Osteoblast (primary cell): ENCODE measurements around the gene MAN2B2. TPM values are rescaled to one million over a fixed set of nuclear protein-coding genes. Genes with fewer than 3 reads are reported as not detected.

ENCODE experiments used
- DNase-seq: peaks from one replicate; pipeline ENCODE4 v3.0.0; 2011; ENCODE audit warnings: low spot score, mixed read lengths; ENCODE audit not compliant: insufficient read length; ENCODE audit errors: missing footprints
- H2AFZ ChIP-seq: 2 replicates; pipeline ENCODE4 v1.6.0; 2011; ENCODE audit warnings: mild to moderate bottlenecking, low read length
- H3K27ac ChIP-seq: 2 replicates; pipeline ENCODE4 v1.5.1; 2011; ENCODE audit warnings: mild to moderate bottlenecking, low read depth, low read length, moderate library complexity
- H3K27me3 ChIP-seq: 2 replicates; pipeline ENCODE4 v1.6.0; 2012; ENCODE audit warnings: mild to moderate bottlenecking, control low read depth, inconsistent platforms, low read length, moderate library complexity; ENCODE audit not compliant: insufficient read depth
- H3K36me3 ChIP-seq: 2 replicates; pipeline ENCODE4 v1.5.1; 2011; ENCODE audit warnings: mild to moderate bottlenecking, low read length, control low read depth, moderate library complexity; ENCODE audit not compliant: insufficient read depth
- H3K4me1 ChIP-seq: 2 replicates; pipeline ENCODE4 v1.5.1; 2011; ENCODE audit warnings: mild to moderate bottlenecking, low read length, control low read depth, moderate library complexity; ENCODE audit not compliant: insufficient read depth
- H3K4me2 ChIP-seq: 2 replicates; pipeline ENCODE4 v1.6.0; 2011; ENCODE audit warnings: mild to moderate bottlenecking, low read length; ENCODE audit not compliant: insufficient read depth
- H3K4me3 ChIP-seq: fragments of 200-600 bp; sonication (generic); 3 replicates; pipeline ENCODE4 v1.5.1; 2012; ENCODE audit warnings: mild to moderate bottlenecking, low read length, inconsistent platforms; ENCODE audit not compliant: insufficient read depth
- H3K79me2 ChIP-seq: 2 replicates; pipeline ENCODE4 v1.6.0; 2012; ENCODE audit warnings: mild to moderate bottlenecking, low read length, control low read depth, inconsistent platforms; ENCODE audit not compliant: insufficient read depth
- H3K9me3 ChIP-seq: 2 replicates; pipeline ENCODE4 v1.5.1; 2011; ENCODE audit warnings: low read depth, low read length, control low read depth
- H4K20me1 ChIP-seq: 2 replicates; pipeline ENCODE4 v1.6.0; 2012; ENCODE audit warnings: mild to moderate bottlenecking, low read length, control low read depth; ENCODE audit not compliant: insufficient read depth
- total RNA-seq: library from RNA; depleted of rRNA; stranded (reverse); fragments of >200 nt; gene quantifications from 2 replicates; pipeline ENCODE4 v1.2.3, GENCODE V29; 2012
- TF ChIP-seq, protein P1 (sequence below): IDR thresholded peaks from 2 replicates; pipeline ENCODE4 v1.5.1; 2011; ENCODE audit warnings: mild to moderate bottlenecking, low read depth, low read length, moderate library complexity; ENCODE audit errors: extremely low read depth

MAN2B2 gene
- total RNA-seq, 1 donor = 28.2 TPM

DNA sequence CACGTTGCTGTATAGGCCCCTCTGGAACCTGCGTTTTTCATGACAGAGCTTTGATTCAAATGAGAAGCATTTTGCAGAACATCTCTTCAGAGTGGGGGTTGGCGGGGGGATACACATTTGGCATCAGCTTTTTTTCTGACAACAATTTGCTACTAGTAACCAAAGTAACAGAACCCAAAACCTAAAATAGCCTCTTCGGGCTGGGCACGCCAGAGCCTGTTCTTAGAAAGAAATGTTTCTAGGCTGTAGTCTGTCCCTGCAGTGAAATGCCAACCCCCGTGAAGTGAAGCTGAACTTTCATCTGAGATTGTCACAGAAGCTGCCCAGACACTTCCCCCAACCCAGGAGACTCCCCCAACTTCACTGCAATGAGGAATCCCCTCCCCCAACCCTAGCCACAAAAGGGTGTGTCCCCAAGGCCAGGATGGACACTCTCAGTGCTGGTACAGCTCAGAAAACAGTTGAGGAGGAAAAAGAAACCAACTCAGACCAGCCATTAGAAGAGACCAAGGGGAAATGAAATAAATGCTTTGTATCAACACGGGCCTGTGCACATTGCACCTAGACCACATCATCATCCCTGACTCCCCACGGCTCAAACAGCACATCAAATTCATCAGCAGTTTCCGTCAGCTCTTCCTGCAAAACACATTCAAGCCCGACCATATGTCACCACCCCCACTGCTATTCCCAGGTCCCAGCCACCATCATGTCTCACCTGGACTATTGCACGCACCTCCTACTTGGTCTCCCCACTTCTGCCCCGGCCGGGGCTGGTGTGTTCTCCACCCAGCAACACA is 8.4 kb upstream of the MAN2B2 start:
- Histone ChIP-seq H3K4me2 (no peak overlapping the region), H3K9me3 (peaks cover 2% of the 10 kb centered on the region), H4K20me1 (no peaks in the 10 kb centered on the region), H3K79me2 (no peaks in the 10 kb centered on the region), H2AFZ (no peak overlapping the region), H3K4me1 (peaks cover 3% of the 10 kb centered on the region), H3K36me3 (no peaks in the 10 kb centered on the region), H3K27ac (no peak overlapping the region), H3K27me3 (peaks cover 38% of the 10 kb centered on the region), H3K4me3 (no peak overlapping the region)
- TF ChIP-seq, protein P1, sequence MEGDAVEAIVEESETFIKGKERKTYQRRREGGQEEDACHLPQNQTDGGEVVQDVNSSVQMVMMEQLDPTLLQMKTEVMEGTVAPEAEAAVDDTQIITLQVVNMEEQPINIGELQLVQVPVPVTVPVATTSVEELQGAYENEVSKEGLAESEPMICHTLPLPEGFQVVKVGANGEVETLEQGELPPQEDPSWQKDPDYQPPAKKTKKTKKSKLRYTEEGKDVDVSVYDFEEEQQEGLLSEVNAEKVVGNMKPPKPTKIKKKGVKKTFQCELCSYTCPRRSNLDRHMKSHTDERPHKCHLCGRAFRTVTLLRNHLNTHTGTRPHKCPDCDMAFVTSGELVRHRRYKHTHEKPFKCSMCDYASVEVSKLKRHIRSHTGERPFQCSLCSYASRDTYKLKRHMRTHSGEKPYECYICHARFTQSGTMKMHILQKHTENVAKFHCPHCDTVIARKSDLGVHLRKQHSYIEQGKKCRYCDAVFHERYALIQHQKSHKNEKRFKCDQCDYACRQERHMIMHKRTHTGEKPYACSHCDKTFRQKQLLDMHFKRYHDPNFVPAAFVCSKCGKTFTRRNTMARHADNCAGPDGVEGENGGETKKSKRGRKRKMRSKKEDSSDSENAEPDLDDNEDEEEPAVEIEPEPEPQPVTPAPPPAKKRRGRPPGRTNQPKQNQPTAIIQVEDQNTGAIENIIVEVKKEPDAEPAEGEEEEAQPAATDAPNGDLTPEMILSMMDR = no peak
- DNase-seq = no peak

DNA sequence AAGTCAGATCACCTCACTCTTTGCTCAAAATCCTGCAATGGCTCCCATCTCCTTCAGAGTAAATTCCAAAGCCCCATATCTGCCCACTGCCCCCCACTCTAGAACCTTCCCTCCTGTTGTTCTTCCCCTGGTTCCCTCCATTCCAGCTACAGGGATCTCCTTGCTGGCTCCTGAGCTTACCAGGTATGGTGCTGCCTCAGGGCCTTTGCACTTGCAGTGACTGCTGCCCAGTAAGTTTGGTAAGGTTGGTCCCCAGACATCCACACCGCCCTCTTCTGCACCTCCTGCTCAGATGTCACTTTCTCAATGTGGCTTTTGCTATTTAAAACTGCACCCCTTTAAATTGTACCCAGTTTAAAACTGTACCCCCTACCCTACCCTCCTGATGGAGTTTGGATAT is 7.8 kb upstream of the MAN2B2 start:
- Histone ChIP-seq H2AFZ (no peak overlapping the region), H3K79me2 (no peaks in the 10 kb centered on the region), H4K20me1 (no peaks in the 10 kb centered on the region), H3K9me3 (peaks cover 3% of the 10 kb centered on the region), H3K36me3 (no peaks in the 10 kb centered on the region), H3K4me1 (peaks cover 3% of the 10 kb centered on the region), H3K27me3 (peaks cover 32% of the 10 kb centered on the region), H3K27ac (no peak overlapping the region), H3K4me2 (no peak overlapping the region), H3K4me3 (no peak overlapping the region)
- TF ChIP-seq, protein P1 = no peak
- DNase-seq = no peak

GRCh38 chr4:6568148-6568547 is 6.8 kb upstream of the MAN2B2 start:
- no peaks in the 10 kb centered on the region for H3K36me3 ChIP-seq
- H2AFZ ChIP-seq = no peak overlapping the region

GRCh38 chr4:6568689-6569332 is 6.2 kb upstream of the MAN2B2 start:
- Histone ChIP-seq H2AFZ (no peak overlapping the region), H3K9me3 (peaks cover 3% of the 10 kb centered on the region), H3K4me2 (no peak overlapping the region), H3K27me3 (peaks cover 27% of the 10 kb centered on the region), H3K4me3 (no peak overlapping the region), H3K79me2 (no peaks in the 10 kb centered on the region), H3K36me3 (no peaks in the 10 kb centered on the region), H3K27ac (no peak overlapping the region), H4K20me1 (no peaks in the 10 kb centered on the region), H3K4me1 (peaks cover 3% of the 10 kb centered on the region)
- TF ChIP-seq, protein P1 = no peak
- peak; percentile 89 for DNase-seq

More at GRCh38 chr4:6568148-6568547, 6.8 kb upstream of the MAN2B2 start:
- Histone ChIP-seq H3K4me1 (peaks cover 3% of the 10 kb centered on the region), H3K27ac (no peak overlapping the region), H3K4me2 (no peak overlapping the region), H3K9me3 (peaks cover 3% of the 10 kb centered on the region), H3K79me2 (no peaks in the 10 kb centered on the region), H4K20me1 (no peaks in the 10 kb centered on the region), H3K27me3 (peaks cover 23% of the 10 kb centered on the region), H3K4me3 (no peak overlapping the region)
- TF ChIP-seq, protein P1 = no peak
- DNase-seq = no peak
